H1 (cell line): ENCODE data around the gene RBP4. TPM values are rescaled to one million over a fixed set of nuclear protein-coding genes. Genes with fewer than 3 reads are reported as not detected.

Experiments used
- POLR2A ChIP-seq, 2 experiments: IDR thresholded peaks; 1 replicate in 1 of 2; 2 replicates in 1 of 2; pipeline ENCODE4 v1.6.1; 2011; ENCODE audit warnings: low read depth in 2 of 2, low read length in 2 of 2, mild to moderate bottlenecking in 2 of 2; ENCODE audit errors: control extremely low read depth in 1 of 2
- RXRA ChIP-seq: IDR thresholded peaks from 2 replicates; pipeline ENCODE4 v1.6.1; 2011; ENCODE audit warnings: low read depth, mild to moderate bottlenecking, low read length, moderate library complexity; ENCODE audit not compliant: insufficient read depth
- SAP30 ChIP-seq: fragments of 300-600 bp; sonication (generic); IDR thresholded peaks from 2 replicates; pipeline ENCODE4 v1.7.1; 2012; ENCODE audit warnings: low read length, moderate library complexity, mild to moderate bottlenecking, inconsistent platforms; ENCODE audit not compliant: insufficient read depth, insufficient replicate concordance
- SIN3A ChIP-seq, 2 experiments: IDR thresholded peaks in 1 of 2; conservative IDR thresholded peaks in 1 of 2; 2 replicates each; pipeline ENCODE4 v1.6.1; 2011 to 2012; ENCODE audit warnings: low read length in 2 of 2, improper control_type of control experiment in 1 of 2, low read depth in 1 of 2, mild to moderate bottlenecking in 1 of 2
- TBP ChIP-seq: IDR thresholded peaks from 2 replicates; pipeline ENCODE4 v1.6.1; 2011; ENCODE audit warnings: low read depth, low read length, improper control_type of control experiment
- polyA plus RNA-seq, 7 experiments: library from polyadenylated mRNA; depleted of rRNA in 3 of 7; stranded (reverse) in 5 of 7; unstranded in 2 of 7; fragments of >200 nt in 5 of 7; fragments of 200-250 nt in 2 of 7; gene quantifications; 1 replicate in 5 of 7; 2 replicates in 1 of 7; 4 replicates in 1 of 7; pipeline versions ENCODE4 v1.2.1 to v1.2.3, GENCODE V29; 2011 to 2013; ENCODE audit warnings: missing spikeins in 2 of 7, mixed read lengths in 2 of 7
- total RNA-seq: library from RNA; stranded (reverse); fragmentation: NEBNext Ultra II Directional; extraction: Animal tissue kit (Norgen Biotek cat#: 25700); gene quantifications from 2 replicates; pipeline ENCODE4 v1.2.1, GENCODE V29; 2021
- TF ChIP-seq, protein P1 (sequence below), 3 experiments: IDR thresholded peaks; 1 replicate in 2 of 3; 2 replicates in 1 of 3; pipeline versions ENCODE4 v1.5.1 to v1.6.1; 2011; ENCODE audit warnings: low read length in 3 of 3, mild to moderate bottlenecking in 3 of 3, inconsistent platforms in 2 of 3, low read depth in 1 of 3, moderate library complexity in 1 of 3; ENCODE audit not compliant: insufficient read depth in 1 of 3; ENCODE audit errors: control extremely low read depth in 1 of 3
- TF ChIP-seq, protein P2 (sequence below): fragments of 300-600 bp; sonication (generic); IDR thresholded peaks from 2 replicates; pipeline ENCODE4 v1.7.1; 2012; ENCODE audit warnings: low read length, moderate library complexity, mild to moderate bottlenecking, inconsistent platforms; ENCODE audit not compliant: insufficient replicate concordance

Gene RBP4
- total and polyA plus RNA-seq, 2 of the 8 experiments (the other 6 are each of a cell fraction or from before 2014, with no cell fraction given) = 0.42 to 0.97 TPM

GRCh38 chr10:93553482-93554315, 47.3 kb downstream of the RBP4 start (continued):
- no peak for TF ChIP-seq RXRA
- no peak for TF ChIP-seq TBP
- TF ChIP-seq POLR2A (IDR thresholded peaks at IDR 0.05; ENCODE audit: control extremely low read depth in 1 of 2, low read depth in 2 of 2, low read length in 2 of 2) = no peak
- TF ChIP-seq SIN3A (conservative IDR thresholded peaks at IDR 0.05 in 1 of 2, IDR thresholded peaks at IDR 0.05 in 1 of 2; ENCODE audit: low read depth in 1 of 2, low read length in 2 of 2) = no peak
- TF ChIP-seq, protein P1, sequence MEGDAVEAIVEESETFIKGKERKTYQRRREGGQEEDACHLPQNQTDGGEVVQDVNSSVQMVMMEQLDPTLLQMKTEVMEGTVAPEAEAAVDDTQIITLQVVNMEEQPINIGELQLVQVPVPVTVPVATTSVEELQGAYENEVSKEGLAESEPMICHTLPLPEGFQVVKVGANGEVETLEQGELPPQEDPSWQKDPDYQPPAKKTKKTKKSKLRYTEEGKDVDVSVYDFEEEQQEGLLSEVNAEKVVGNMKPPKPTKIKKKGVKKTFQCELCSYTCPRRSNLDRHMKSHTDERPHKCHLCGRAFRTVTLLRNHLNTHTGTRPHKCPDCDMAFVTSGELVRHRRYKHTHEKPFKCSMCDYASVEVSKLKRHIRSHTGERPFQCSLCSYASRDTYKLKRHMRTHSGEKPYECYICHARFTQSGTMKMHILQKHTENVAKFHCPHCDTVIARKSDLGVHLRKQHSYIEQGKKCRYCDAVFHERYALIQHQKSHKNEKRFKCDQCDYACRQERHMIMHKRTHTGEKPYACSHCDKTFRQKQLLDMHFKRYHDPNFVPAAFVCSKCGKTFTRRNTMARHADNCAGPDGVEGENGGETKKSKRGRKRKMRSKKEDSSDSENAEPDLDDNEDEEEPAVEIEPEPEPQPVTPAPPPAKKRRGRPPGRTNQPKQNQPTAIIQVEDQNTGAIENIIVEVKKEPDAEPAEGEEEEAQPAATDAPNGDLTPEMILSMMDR (IDR thresholded peaks at IDR 0.05; ENCODE audit: control extremely low read depth in 1 of 3, insufficient read depth in 1 of 3, low read depth in 1 of 3, low read length in 3 of 3) = no peak
- TF ChIP-seq, protein P2, sequence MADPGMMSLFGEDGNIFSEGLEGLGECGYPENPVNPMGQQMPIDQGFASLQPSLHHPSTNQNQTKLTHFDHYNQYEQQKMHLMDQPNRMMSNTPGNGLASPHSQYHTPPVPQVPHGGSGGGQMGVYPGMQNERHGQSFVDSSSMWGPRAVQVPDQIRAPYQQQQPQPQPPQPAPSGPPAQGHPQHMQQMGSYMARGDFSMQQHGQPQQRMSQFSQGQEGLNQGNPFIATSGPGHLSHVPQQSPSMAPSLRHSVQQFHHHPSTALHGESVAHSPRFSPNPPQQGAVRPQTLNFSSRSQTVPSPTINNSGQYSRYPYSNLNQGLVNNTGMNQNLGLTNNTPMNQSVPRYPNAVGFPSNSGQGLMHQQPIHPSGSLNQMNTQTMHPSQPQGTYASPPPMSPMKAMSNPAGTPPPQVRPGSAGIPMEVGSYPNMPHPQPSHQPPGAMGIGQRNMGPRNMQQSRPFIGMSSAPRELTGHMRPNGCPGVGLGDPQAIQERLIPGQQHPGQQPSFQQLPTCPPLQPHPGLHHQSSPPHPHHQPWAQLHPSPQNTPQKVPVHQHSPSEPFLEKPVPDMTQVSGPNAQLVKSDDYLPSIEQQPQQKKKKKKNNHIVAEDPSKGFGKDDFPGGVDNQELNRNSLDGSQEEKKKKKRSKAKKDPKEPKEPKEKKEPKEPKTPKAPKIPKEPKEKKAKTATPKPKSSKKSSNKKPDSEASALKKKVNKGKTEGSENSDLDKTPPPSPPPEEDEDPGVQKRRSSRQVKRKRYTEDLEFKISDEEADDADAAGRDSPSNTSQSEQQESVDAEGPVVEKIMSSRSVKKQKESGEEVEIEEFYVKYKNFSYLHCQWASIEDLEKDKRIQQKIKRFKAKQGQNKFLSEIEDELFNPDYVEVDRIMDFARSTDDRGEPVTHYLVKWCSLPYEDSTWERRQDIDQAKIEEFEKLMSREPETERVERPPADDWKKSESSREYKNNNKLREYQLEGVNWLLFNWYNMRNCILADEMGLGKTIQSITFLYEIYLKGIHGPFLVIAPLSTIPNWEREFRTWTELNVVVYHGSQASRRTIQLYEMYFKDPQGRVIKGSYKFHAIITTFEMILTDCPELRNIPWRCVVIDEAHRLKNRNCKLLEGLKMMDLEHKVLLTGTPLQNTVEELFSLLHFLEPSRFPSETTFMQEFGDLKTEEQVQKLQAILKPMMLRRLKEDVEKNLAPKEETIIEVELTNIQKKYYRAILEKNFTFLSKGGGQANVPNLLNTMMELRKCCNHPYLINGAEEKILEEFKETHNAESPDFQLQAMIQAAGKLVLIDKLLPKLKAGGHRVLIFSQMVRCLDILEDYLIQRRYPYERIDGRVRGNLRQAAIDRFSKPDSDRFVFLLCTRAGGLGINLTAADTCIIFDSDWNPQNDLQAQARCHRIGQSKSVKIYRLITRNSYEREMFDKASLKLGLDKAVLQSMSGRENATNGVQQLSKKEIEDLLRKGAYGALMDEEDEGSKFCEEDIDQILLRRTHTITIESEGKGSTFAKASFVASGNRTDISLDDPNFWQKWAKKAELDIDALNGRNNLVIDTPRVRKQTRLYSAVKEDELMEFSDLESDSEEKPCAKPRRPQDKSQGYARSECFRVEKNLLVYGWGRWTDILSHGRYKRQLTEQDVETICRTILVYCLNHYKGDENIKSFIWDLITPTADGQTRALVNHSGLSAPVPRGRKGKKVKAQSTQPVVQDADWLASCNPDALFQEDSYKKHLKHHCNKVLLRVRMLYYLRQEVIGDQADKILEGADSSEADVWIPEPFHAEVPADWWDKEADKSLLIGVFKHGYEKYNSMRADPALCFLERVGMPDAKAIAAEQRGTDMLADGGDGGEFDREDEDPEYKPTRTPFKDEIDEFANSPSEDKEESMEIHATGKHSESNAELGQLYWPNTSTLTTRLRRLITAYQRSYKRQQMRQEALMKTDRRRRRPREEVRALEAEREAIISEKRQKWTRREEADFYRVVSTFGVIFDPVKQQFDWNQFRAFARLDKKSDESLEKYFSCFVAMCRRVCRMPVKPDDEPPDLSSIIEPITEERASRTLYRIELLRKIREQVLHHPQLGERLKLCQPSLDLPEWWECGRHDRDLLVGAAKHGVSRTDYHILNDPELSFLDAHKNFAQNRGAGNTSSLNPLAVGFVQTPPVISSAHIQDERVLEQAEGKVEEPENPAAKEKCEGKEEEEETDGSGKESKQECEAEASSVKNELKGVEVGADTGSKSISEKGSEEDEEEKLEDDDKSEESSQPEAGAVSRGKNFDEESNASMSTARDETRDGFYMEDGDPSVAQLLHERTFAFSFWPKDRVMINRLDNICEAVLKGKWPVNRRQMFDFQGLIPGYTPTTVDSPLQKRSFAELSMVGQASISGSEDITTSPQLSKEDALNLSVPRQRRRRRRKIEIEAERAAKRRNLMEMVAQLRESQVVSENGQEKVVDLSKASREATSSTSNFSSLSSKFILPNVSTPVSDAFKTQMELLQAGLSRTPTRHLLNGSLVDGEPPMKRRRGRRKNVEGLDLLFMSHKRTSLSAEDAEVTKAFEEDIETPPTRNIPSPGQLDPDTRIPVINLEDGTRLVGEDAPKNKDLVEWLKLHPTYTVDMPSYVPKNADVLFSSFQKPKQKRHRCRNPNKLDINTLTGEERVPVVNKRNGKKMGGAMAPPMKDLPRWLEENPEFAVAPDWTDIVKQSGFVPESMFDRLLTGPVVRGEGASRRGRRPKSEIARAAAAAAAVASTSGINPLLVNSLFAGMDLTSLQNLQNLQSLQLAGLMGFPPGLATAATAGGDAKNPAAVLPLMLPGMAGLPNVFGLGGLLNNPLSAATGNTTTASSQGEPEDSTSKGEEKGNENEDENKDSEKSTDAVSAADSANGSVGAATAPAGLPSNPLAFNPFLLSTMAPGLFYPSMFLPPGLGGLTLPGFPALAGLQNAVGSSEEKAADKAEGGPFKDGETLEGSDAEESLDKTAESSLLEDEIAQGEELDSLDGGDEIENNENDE = no peak
- no peak for TF ChIP-seq SAP30
